GM18505 (cell line): ENCODE measurements around the gene AQP12B.

ENCODE experiments used
- ATAC-seq: cut with Tn5 transposase; IDR thresholded peaks from one replicate; pipeline ENCODE4 v1.9.1; 2021; ENCODE audit not compliant: unreplicated experiment
- POLR2A ChIP-seq: IDR thresholded peaks from 4 replicates; pipeline ENCODE4 v1.6.1; 2011; ENCODE audit warnings: borderline replicate concordance; ENCODE audit not compliant: insufficient read depth, insufficient read length; ENCODE audit errors: extremely low read depth

Gene AQP12B

DNA sequence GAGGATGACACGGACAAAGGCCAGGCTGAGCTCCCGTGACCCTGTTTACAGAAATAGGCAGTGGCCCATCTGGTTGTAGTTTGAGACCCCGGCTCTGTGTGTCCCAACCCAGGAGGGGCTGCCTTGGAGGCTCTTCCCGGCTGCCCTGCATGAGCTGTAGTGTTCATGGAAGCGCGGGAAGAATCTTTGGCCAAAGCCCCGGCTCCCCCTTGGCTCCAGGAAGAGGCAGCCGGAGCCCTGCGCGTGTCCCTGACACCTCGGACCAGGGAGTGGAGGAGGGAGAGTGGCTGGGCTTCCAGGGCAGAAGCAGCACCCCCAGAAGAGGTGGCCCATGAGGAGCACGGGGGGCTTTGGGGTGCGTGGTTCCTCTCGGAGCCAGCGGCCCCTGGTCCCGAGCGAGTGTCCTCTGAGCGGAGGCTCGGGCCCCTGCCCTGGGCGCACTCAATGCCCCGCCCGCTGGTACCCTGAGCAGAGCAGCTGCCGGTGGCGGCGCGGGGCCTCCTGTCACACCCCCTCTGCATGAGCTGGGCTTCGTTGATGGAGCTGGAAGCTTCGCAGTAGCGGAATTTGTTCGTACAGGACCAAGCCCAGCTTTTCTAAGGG, 35.7 kb downstream of the AQP12B start:
- TF ChIP-seq POLR2A: no peak
- ATAC-seq: no peak

DNA sequence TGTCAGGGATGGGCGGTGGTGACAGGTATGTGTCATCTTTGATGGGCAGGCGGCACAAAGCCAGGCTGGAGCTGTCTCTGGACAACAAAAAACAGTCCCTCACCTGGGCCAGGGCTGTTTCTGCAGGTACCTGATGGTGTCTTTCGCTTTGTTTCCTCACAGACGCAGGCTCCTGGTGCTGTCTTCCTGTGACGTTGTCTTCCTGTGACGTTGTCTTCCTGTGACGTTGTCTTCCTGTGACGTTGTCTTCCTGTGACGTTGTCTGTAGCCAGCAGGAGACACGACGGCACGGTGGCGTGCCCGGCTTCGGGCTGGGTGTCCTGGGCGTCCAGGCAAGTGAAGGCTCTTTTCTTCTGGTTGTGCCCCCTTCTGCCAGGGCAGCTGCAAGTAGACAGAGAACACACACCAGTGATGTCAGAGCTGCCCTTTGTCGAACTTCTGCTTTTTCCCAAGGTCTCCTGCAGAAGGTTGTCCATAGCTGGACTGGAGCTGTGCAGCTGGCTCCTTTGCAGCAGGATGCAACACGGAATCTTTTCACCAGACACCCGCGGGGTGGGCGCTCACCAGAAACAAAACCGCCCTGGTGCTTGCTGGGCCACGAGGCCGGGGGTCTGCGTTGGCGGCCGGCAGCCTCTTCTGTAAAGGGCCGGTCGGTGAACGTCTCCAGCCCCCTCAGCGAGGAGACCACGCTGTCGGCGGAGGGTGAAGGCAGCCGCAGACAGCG, 36.3 kb downstream of the AQP12B start:
- no peak for ATAC-seq
- TF ChIP-seq POLR2A: no peak

DNA sequence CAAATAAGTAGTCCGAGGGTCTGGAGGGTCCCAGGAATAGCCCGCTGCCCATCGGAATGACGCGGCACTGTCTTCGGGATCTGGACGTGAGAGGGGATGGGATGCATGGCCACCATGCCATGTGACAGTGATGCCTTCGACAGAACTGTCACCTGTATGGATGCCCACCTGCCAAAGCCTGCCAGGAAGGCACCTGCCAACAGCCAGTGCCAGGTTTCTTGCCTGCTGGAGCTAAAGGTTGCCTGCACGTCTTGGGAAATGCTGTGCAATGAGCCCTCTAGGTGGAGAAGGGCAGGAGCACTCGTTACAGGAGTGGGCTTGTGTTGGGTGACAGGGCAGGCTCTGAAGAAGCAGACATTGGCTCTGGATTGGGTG, 36.9 kb downstream of the AQP12B start:
- no peak for ATAC-seq
- no peak for TF ChIP-seq POLR2A

DNA sequence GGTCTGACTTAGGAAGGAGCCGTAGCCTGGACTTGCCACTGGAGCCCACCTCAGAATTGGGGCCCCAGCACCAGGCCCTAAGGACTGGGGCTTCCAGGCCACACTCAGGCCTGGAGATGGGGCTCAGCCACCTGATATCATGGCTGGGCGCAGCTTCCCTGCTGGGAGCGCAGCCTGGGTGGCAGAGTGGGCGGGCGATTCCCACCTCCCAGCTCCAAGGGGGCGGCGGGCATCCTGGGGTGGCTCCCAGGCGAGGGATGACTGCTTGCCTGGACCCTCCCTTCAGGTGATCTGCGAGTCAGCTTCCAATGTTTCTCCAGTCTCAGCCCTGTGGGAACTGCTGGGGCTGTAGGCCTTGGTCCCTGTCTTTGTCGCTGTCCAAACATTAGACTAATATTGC, 37.3 kb downstream of the AQP12B start:
- no peak for TF ChIP-seq POLR2A
- no peak for ATAC-seq

DNA sequence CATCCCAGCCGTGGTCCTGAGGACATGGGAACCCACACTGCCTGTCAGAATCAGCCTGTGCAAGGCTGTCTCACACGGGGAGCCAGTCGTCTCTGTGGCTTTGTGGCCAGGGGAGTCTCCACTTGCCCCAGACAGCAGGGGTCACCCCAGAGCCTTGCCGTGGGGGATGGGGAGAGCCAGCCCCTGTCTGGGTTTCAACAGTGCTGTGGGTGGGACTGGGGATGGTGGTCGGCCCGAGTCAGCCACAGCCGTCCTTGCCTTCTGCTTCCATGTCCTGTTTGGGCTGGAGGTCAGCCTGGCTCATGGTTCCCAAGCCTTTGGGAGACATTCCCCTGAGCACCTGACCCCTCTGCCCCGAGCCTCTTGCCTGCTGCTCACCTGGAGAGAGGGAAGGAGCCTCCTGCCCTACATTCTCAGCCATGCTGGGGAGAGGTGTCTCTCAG, 37.8 kb downstream of the AQP12B start:
- no peak for ATAC-seq
- no peak for TF ChIP-seq POLR2A

DNA sequence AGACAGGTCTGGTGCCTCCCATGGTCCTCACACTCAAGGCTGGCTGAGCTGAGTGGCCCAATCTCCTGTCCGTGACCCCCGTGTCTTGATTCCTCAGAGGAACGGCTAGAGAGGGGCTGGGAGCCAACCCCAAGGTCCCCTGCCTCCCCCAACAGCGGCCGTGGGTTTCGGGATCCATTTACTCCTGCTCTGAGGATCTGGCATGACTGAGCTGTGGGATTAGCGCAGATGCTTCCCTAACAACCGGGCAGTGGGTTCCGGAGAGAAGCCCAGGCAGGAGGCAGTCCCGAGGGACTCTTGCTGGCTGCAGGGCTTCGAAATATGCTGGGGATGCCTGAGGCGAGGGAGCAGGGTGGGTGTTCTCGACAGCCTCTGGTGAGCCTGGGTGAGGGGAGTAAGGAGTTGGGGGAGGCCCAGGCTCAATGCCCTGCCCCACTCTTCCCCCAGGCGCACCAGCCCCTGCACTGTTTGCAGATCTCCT, 38.5 kb downstream of the AQP12B start:
- TF ChIP-seq POLR2A: no peak
- no peak for ATAC-seq

DNA sequence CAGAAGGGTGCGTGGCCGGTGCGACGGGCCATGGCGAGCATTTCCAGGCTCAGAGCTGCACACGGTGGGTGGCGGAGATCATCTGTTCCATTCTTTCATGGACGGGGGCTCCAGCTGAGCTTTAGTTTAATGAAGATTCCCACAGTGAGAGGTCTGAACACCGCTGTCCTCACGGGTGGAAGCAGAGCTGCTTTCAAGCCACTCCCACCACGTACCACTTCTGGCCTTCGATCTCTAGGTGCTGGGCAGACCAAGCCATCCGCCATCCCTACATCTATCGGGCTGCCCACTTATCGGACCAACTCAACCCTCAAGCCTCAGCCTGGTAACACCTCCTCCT, 38.9 kb downstream of the AQP12B start:
- ATAC-seq: no peak
- no peak for TF ChIP-seq POLR2A

DNA sequence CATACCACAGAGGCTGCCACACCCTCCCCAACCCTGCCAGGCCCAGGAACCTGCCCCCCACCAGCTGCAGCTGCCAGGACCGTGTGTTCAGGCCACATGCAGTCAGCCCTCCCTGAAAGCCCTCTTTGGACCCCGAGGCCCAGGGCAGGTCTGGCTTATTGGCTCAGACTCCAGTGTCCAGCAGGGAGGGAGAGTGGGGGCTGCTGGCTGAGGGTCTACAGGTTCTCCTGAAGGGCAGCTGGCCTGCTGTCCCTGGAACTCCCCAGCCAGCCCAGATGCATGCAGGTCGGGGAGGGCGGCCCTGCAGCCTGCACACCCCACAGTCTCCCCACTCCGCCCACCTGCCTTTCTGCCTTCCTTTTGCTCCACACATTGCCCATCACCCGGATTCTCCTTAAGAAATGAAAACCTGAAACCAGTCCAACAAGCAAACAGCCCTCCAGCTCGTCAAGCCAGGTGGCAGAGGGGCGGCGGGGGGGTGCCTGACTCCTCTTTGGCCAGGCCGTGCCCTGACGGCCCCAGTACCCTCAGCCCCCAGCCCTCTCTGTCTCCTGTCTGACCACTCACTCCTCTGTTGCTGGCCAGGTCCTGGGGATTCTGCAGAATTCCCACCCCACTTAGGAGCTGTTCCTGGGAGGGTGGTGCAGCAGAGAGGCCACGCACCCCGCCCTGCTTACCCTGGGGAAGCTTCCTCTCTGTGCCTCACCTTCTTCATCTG, 39.4 kb downstream of the AQP12B start:
- no peak for TF ChIP-seq POLR2A
- ATAC-seq: no peak

DNA sequence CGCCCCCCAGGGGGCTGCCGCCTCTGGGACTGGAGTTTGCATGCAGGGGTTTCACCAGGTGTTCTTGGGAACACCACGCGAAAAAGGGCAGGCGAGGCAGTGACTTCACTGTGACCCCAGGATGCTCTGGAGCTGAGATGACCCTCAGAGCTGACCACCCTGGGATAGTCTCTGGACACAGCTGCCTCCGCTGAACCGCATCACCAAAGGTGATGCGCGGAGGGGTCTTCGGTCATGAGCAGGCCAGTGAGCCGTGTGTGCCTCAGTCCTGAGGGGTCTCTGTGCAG, 39.9 kb downstream of the AQP12B start:
- TF ChIP-seq POLR2A: no peak
- ATAC-seq: no peak

DNA sequence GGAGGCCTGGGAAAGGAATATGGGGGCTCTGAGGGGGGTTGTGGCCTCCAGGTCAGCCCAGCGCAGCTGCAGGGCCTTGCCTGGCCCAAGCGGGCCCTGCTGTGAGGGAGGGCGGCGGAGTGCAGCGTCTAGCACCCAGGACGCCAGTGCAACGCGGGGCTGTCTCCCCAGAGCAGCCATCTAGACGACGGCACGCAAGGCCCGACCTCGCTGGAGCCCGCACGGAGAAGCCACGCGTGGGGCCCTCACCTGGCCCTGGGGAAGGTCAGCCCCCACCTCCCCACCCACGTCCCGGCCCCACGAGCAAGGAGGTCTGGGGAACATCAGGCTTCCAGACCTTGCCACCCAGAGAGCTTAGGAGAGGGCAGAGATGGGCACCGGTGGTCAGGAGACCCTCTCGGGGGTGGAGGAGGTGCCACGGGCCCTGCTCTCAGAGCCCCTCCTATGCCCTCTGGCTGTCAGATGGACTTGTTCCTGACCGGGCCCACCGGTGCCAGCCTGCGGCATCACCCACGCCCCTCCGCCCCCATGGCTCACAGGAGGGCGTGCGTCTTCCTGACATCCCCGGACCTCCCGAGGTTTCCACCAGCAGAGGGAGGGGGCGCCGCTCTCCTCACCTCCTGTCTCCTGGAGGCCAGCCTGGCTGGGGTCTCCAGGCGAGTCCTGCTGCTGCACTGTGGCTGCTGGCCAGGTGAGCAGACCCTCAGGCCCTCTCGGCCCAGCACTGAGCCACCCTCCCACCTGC, 40.5 kb downstream of the AQP12B start:
- ATAC-seq: no peak
- TF ChIP-seq POLR2A: no peak

DNA sequence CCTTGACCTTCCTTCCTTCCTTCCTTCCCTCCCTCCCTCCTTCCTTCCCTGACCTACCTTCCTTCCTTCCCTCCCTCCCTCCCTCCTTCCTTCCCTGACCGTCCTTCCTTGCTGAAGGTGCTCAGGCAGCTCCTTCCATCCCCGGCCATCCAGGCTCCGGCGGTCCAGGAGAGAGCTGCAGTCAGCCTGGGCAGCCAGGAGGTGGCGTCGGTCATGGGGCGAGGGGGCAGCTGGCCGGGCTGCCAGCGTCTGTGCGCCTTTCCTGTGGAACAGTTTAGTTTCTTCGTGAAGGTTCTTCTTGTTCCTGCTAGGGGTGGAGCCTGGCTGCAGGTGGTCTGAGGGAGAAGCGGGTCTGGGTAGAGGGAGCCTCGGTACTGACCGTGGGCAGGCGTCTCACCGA, 41.7 kb downstream of the AQP12B start:
- ATAC-seq: no peak
- TF ChIP-seq POLR2A: no peak

DNA sequence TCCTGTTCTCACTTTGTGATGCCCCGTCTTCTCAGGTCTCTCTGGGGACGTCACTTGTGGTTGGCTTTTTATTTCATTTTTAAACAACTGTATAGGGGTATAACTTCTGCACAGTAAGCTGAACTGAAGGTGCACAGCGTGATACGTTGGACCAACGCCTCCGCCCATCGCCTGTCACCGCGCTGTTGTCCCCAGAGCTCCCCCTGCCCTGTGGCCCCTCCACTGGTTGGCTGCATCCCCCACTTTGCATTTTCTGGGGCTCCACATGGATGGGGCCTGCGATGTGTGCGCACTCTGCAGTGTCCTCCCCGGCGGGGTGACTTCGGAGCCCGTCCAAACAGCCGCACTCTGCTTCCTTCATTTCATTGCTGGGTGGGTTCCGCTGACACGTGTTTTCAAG, 43.1 kb downstream of the AQP12B start:
- no peak for ATAC-seq
- TF ChIP-seq POLR2A: no peak

DNA sequence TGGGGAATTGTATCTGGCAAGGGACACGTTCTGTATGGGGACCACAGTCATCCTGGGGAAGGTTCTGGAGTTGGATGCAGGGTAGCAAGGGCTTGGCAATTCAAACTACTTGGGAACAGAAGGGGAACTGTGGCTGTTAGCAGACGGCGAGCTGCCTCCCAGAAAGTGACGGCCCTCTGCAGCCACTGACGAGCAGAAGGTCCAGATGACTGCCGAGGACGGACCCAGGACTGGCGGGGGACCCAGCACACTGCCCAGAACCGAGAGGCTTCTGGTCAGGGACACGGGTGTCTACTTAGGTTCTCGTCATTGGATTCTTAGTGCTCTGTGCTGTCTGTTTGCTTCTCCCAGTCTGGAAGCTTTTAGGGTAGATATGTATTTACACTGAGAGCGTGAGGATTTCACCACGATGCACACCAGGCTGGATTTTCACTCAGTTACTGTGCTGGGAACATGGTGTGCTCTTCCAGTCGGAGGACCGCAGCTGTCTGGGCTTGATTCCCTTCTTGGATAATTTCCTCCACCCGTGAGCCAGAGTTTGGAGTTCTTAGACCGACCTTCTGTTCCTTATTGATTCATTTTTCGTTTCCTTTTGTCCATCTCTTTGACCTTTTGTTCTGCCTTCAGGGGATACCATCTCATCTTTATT, 44.0 kb downstream of the AQP12B start:
- no peak for TF ChIP-seq POLR2A
- ATAC-seq: no peak
